ENCODE data around the gene ALPP. TPM values are rescaled to one million over a fixed set of nuclear protein-coding genes. Genes with fewer than 3 reads are reported as not detected.

The ALPP gene
- total RNA-seq, 1 experiment from 2014 or later = 0.20 TPM

DNA sequence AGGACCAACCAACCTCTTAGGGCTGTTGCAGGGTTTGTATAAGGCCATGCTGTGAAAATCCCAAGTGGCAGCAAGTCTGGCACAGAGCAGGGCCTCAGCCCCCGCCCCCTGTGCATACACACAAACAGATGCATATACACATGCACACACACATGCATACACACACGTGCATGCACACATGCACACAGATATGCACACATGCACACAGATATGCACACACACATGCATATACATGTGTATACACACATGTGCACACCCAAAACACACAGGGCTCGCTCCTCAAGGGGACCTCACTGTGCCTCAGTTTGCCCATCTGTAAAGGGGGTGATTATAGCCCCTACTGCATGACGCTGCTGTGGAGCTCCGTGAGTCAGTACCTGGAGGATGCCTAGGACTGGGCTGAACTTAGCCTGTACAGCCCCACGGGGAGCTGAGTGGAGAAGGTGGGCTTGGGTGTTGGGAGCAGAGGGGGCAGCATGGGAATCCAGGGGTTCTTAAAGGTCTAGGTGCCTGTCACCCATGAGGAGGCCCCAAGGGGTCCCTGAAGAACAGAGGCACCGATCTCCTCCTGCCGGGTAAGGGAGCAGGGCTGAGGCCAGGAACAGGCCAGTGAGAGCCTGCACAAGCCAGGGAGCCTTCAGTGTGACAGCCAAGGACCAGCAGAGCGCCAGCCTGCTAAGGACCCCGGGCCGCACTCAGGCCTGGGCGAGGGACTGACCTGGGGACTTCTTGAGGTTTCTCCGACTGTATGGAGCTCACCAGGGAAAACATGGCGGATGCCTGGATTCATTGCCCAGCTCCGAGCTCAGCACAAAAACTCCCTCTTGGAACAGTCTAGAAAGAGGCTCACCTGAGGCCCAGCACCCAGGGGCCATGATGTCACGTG lies 53.4 kb downstream of the ALPP start (continued):
- TF ChIP-seq, protein P1, sequence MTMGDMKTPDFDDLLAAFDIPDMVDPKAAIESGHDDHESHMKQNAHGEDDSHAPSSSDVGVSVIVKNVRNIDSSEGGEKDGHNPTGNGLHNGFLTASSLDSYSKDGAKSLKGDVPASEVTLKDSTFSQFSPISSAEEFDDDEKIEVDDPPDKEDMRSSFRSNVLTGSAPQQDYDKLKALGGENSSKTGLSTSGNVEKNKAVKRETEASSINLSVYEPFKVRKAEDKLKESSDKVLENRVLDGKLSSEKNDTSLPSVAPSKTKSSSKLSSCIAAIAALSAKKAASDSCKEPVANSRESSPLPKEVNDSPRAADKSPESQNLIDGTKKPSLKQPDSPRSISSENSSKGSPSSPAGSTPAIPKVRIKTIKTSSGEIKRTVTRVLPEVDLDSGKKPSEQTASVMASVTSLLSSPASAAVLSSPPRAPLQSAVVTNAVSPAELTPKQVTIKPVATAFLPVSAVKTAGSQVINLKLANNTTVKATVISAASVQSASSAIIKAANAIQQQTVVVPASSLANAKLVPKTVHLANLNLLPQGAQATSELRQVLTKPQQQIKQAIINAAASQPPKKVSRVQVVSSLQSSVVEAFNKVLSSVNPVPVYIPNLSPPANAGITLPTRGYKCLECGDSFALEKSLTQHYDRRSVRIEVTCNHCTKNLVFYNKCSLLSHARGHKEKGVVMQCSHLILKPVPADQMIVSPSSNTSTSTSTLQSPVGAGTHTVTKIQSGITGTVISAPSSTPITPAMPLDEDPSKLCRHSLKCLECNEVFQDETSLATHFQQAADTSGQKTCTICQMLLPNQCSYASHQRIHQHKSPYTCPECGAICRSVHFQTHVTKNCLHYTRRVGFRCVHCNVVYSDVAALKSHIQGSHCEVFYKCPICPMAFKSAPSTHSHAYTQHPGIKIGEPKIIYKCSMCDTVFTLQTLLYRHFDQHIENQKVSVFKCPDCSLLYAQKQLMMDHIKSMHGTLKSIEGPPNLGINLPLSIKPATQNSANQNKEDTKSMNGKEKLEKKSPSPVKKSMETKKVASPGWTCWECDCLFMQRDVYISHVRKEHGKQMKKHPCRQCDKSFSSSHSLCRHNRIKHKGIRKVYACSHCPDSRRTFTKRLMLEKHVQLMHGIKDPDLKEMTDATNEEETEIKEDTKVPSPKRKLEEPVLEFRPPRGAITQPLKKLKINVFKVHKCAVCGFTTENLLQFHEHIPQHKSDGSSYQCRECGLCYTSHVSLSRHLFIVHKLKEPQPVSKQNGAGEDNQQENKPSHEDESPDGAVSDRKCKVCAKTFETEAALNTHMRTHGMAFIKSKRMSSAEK (CRISPR knock-in tag; IDR thresholded peaks at IDR 0.05; ENCODE audit: borderline replicate concordance) = no peak

Other genes starting within 250 kb of the ALPP start
- 0.94 to 1.3 TPM (median 1.2 TPM) in 3 replicates for gene ALPG, start 28.1 kb downstream of the ALPP start, total RNA-seq (2021)
- not detected in 3 replicates for gene ALPI, start 77.4 kb downstream of the ALPP start, total RNA-seq (2021)
- gene ECEL1, start 109.1 kb downstream of the ALPP start, total RNA-seq (2021) = 21.4 to 23.3 TPM (median 21.9 TPM) in 3 replicates
- not detected in 3 replicates for gene PRSS56, start 141.6 kb downstream of the ALPP start, total RNA-seq (2021)
- gene CHRND, start 147.4 kb downstream of the ALPP start, total RNA-seq (2021) = 0.07 to 0.11 TPM in 2 of 3 replicates, not detected in the other
- gene CHRNG, start 160.9 kb downstream of the ALPP start, total RNA-seq (2021) = 0.20 TPM in 1 of 3 replicates, not detected in the others
- gene TIGD1, start 171.8 kb downstream of the ALPP start, total RNA-seq (2021) = 5.2 to 9.0 TPM (median 6.1 TPM) in 3 replicates
- gene EIF4E2, start 171.9 kb downstream of the ALPP start, total RNA-seq (2021) = 90.6 to 97.8 TPM (median 95.9 TPM) in 3 replicates